Measurements from ENCODE around the gene MFSD2A.

MFSD2A gene

GRCh38 chr1:39969531-39970270 lies 14.8 kb downstream of the MFSD2A start:
- Histone ChIP-seq H3K27me3 (ENCODE audit: insufficient read depth, low read length) (no peaks in the 10 kb centered on the region), H3K79me2 (ENCODE audit: control insufficient read depth, insufficient read depth, low read length, unreplicated experiment) (no peaks in the 10 kb centered on the region), H3K4me1 (ENCODE audit: control insufficient read depth, insufficient read depth, low read length, unreplicated experiment) (no peaks in the 10 kb centered on the region), H3K27ac (ENCODE audit: low read depth, low read length) (no peak overlapping the region), H3K36me3 (ENCODE audit: insufficient read depth, low read length) (no peaks in the 10 kb centered on the region), H3K4me3 (ENCODE audit: low read depth, low read length) (no peak overlapping the region), H2AFZ (ENCODE audit: low read length, unreplicated experiment) (no peak overlapping the region)

GRCh38 chr1:39970274-39970673 lies 15.3 kb downstream of the MFSD2A start:
- Histone ChIP-seq H3K4me1 (ENCODE audit: control insufficient read depth, insufficient read depth, low read length, unreplicated experiment) (no peaks in the 10 kb centered on the region), H3K27ac (ENCODE audit: low read depth, low read length) (no peak overlapping the region), H3K79me2 (ENCODE audit: control insufficient read depth, insufficient read depth, low read length, unreplicated experiment) (no peaks in the 10 kb centered on the region), H2AFZ (ENCODE audit: low read length, unreplicated experiment) (no peak overlapping the region), H3K36me3 (ENCODE audit: insufficient read depth, low read length) (no peaks in the 10 kb centered on the region), H3K27me3 (ENCODE audit: insufficient read depth, low read length) (no peaks in the 10 kb centered on the region), H3K4me3 (ENCODE audit: low read depth, low read length) (no peak overlapping the region)

- Histone ChIP-seq H3K27me3 (ENCODE audit: insufficient read depth, low read length) (no peaks in the 10 kb centered on the region), H2AFZ (ENCODE audit: low read length, unreplicated experiment) (no peak overlapping the region), H3K4me3 (ENCODE audit: low read depth, low read length) (no peak overlapping the region), H3K79me2 (ENCODE audit: control insufficient read depth, insufficient read depth, low read length, unreplicated experiment) (no peaks in the 10 kb centered on the region), H3K36me3 (ENCODE audit: insufficient read depth, low read length) (no peaks in the 10 kb centered on the region), H3K27ac (ENCODE audit: low read depth, low read length) (no peak overlapping the region), H3K4me1 (ENCODE audit: control insufficient read depth, insufficient read depth, low read length, unreplicated experiment) (no peaks in the 10 kb centered on the region)
Observed at GRCh38 chr1:39971138-39971537, 16.2 kb downstream of the MFSD2A start.

- Histone ChIP-seq H3K79me2 (ENCODE audit: control insufficient read depth, insufficient read depth, low read length, unreplicated experiment) (no peaks in the 10 kb centered on the region), H3K27ac (ENCODE audit: low read depth, low read length) (no peak overlapping the region), H3K4me1 (ENCODE audit: control insufficient read depth, insufficient read depth, low read length, unreplicated experiment) (no peaks in the 10 kb centered on the region), H3K36me3 (ENCODE audit: insufficient read depth, low read length) (no peaks in the 10 kb centered on the region), H3K27me3 (ENCODE audit: insufficient read depth, low read length) (no peaks in the 10 kb centered on the region), H3K4me3 (ENCODE audit: low read depth, low read length) (peak overlapping the region; percentile 62), H2AFZ (ENCODE audit: low read length, unreplicated experiment) (no peak overlapping the region)
Observed at GRCh38 chr1:39973503-39974135, 18.7 kb downstream of the MFSD2A start.

- H3K27ac ChIP-seq (ENCODE audit: low read depth, low read length), result no peak overlapping the region
- no peak overlapping the region for H2AFZ ChIP-seq (ENCODE audit: low read length, unreplicated experiment)
Observed at GRCh38 chr1:39976732-39977131, 21.8 kb downstream of the MFSD2A start.

GRCh38 chr1:39977202-39977601 lies 22.3 kb downstream of the MFSD2A start:
- no peak overlapping the region for H3K4me3 ChIP-seq (ENCODE audit: low read depth, low read length)
- H3K36me3 ChIP-seq (ENCODE audit: insufficient read depth, low read length), result no peaks in the 10 kb centered on the region
- no peaks in the 10 kb centered on the region for H3K27me3 ChIP-seq (ENCODE audit: insufficient read depth, low read length)
- H3K79me2 ChIP-seq (ENCODE audit: control insufficient read depth, insufficient read depth, low read length, unreplicated experiment), result no peaks in the 10 kb centered on the region
- H2AFZ ChIP-seq (ENCODE audit: low read length, unreplicated experiment), result no peak overlapping the region
- H3K4me1 ChIP-seq (ENCODE audit: control insufficient read depth, insufficient read depth, low read length, unreplicated experiment), result peaks cover 7% of the 10 kb centered on the region
- H3K27ac ChIP-seq (ENCODE audit: low read depth, low read length), result no peak overlapping the region

More at GRCh38 chr1:39976732-39977131, 21.8 kb downstream of the MFSD2A start:
- Histone ChIP-seq H3K4me1 (ENCODE audit: control insufficient read depth, insufficient read depth, low read length, unreplicated experiment) (peaks cover 3% of the 10 kb centered on the region), H3K4me3 (ENCODE audit: low read depth, low read length) (no peak overlapping the region), H3K36me3 (ENCODE audit: insufficient read depth, low read length) (no peaks in the 10 kb centered on the region), H3K27me3 (ENCODE audit: insufficient read depth, low read length) (no peaks in the 10 kb centered on the region), H3K79me2 (ENCODE audit: control insufficient read depth, insufficient read depth, low read length, unreplicated experiment) (no peaks in the 10 kb centered on the region)

- H2AFZ ChIP-seq (ENCODE audit: low read length, unreplicated experiment), result no peak overlapping the region
- H3K27me3 ChIP-seq (ENCODE audit: insufficient read depth, low read length), result no peaks in the 10 kb centered on the region
- peaks cover 9% of the 10 kb centered on the region for H3K4me1 ChIP-seq (ENCODE audit: control insufficient read depth, insufficient read depth, low read length, unreplicated experiment)
- no peaks in the 10 kb centered on the region for H3K79me2 ChIP-seq (ENCODE audit: control insufficient read depth, insufficient read depth, low read length, unreplicated experiment)
- no peaks in the 10 kb centered on the region for H3K36me3 ChIP-seq (ENCODE audit: insufficient read depth, low read length)
- no peak overlapping the region for H3K27ac ChIP-seq (ENCODE audit: low read depth, low read length)
- no peak overlapping the region for H3K4me3 ChIP-seq (ENCODE audit: low read depth, low read length)
Observed at GRCh38 chr1:39979654-39980053, 24.7 kb downstream of the MFSD2A start.

- no peak overlapping the region for H2AFZ ChIP-seq (ENCODE audit: low read length, unreplicated experiment)
- H3K27me3 ChIP-seq (ENCODE audit: insufficient read depth, low read length), result no peaks in the 10 kb centered on the region
- H3K27ac ChIP-seq (ENCODE audit: low read depth, low read length), result no peak overlapping the region
Observed at GRCh38 chr1:39980555-39981313, 25.8 kb downstream of the MFSD2A start.

GRCh38 chr1:39981385-39981784 lies 26.4 kb downstream of the MFSD2A start:
- Histone ChIP-seq H3K4me3 (ENCODE audit: low read depth, low read length) (no peak overlapping the region), H2AFZ (ENCODE audit: low read length, unreplicated experiment) (peak overlapping the region; percentile 90), H3K27me3 (ENCODE audit: insufficient read depth, low read length) (no peaks in the 10 kb centered on the region), H3K36me3 (ENCODE audit: insufficient read depth, low read length) (no peaks in the 10 kb centered on the region), H3K4me1 (ENCODE audit: control insufficient read depth, insufficient read depth, low read length, unreplicated experiment) (peaks cover 9% of the 10 kb centered on the region), H3K27ac (ENCODE audit: low read depth, low read length) (no peak overlapping the region), H3K79me2 (ENCODE audit: control insufficient read depth, insufficient read depth, low read length, unreplicated experiment) (no peaks in the 10 kb centered on the region)

More at GRCh38 chr1:39980555-39981313, 25.8 kb downstream of the MFSD2A start:
- no peaks in the 10 kb centered on the region for H3K36me3 ChIP-seq (ENCODE audit: insufficient read depth, low read length)
- peaks cover 9% of the 10 kb centered on the region for H3K4me1 ChIP-seq (ENCODE audit: control insufficient read depth, insufficient read depth, low read length, unreplicated experiment)
- H3K4me3 ChIP-seq (ENCODE audit: low read depth, low read length), result no peak overlapping the region
- no peaks in the 10 kb centered on the region for H3K79me2 ChIP-seq (ENCODE audit: control insufficient read depth, insufficient read depth, low read length, unreplicated experiment)

GRCh38 chr1:39981945-39982344 lies 27.0 kb downstream of the MFSD2A start:
- no peak overlapping the region for H3K4me3 ChIP-seq (ENCODE audit: low read depth, low read length)
- H3K27me3 ChIP-seq (ENCODE audit: insufficient read depth, low read length), result no peaks in the 10 kb centered on the region
- H3K4me1 ChIP-seq (ENCODE audit: control insufficient read depth, insufficient read depth, low read length, unreplicated experiment), result peaks cover 9% of the 10 kb centered on the region
- no peaks in the 10 kb centered on the region for H3K79me2 ChIP-seq (ENCODE audit: control insufficient read depth, insufficient read depth, low read length, unreplicated experiment)
- peak overlapping the region; percentile 90 for H2AFZ ChIP-seq (ENCODE audit: low read length, unreplicated experiment)
- no peaks in the 10 kb centered on the region for H3K36me3 ChIP-seq (ENCODE audit: insufficient read depth, low read length)
- H3K27ac ChIP-seq (ENCODE audit: low read depth, low read length), result no peak overlapping the region
